Measurements from ENCODE around the gene PLCH1.

GRCh38 chr3:155667988-155668387 lies 76.9 kb downstream of the PLCH1 start:
- TF ChIP-seq POLR2A (IDR thresholded peaks at IDR 0.05) (no peak), CTCF (IDR thresholded peaks at IDR 0.05) (no peak)

All from ovary (tissue), 3 donors.